ENCODE results near the gene MACF1.

DNA sequence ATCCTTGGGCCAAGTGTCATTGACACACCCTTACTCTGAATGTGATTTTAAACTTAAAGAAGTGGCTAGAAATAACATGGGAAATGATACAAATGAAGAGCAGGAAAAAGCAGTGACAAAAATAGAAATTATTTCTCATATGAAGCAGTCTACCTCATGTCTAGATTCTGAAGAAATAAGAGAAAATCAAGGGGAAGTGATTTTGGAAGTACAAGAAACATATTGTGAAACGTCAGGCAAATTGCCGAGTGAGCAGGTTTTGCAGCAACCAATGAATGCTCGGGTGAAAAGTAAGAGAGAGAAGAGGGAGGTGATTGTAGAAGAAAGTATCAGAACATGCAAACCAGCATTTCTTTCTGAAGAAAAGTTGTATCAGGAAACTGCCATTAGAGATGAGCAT is 130.7 kb downstream of the MACF1 start:
- TF ChIP-seq, protein P1, sequence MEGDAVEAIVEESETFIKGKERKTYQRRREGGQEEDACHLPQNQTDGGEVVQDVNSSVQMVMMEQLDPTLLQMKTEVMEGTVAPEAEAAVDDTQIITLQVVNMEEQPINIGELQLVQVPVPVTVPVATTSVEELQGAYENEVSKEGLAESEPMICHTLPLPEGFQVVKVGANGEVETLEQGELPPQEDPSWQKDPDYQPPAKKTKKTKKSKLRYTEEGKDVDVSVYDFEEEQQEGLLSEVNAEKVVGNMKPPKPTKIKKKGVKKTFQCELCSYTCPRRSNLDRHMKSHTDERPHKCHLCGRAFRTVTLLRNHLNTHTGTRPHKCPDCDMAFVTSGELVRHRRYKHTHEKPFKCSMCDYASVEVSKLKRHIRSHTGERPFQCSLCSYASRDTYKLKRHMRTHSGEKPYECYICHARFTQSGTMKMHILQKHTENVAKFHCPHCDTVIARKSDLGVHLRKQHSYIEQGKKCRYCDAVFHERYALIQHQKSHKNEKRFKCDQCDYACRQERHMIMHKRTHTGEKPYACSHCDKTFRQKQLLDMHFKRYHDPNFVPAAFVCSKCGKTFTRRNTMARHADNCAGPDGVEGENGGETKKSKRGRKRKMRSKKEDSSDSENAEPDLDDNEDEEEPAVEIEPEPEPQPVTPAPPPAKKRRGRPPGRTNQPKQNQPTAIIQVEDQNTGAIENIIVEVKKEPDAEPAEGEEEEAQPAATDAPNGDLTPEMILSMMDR (conservative IDR thresholded peaks at IDR 0.05), result no peak
- no peak for TF ChIP-seq EZH2 (IDR thresholded peaks at IDR 0.05; ENCODE audit: low read depth)

Measured in PC-9 (cell line).